ENCODE data around the gene PTH2. TPM values are rescaled to one million over a fixed set of nuclear protein-coding genes. Genes with fewer than 3 reads are reported as not detected.

The PTH2 gene
- total and polyA plus RNA-seq, 2 of the 8 experiments (the other 6 are each of a cell fraction or from before 2014, with no cell fraction given): not detected

DNA sequence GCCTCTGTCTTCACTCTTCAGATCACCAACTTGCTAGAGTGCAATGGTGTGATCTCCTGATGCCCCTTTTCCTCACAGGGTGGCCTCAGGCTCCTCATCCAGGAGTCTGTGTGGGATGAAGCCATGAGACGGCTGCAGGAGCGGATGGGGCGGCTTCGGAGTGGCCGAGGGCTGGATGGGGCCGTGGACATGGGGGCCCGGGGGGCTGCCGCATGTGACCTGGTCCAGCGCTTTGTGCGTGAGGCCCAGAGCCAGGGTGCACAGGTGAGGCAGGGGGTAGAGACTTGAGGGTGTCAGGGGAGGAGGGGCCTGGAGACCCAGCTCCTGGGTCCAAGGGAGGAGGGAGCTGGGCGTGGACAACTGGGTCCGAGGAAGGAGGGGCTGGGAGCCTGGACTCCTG, 39.3 kb upstream of the PTH2 start:
- Histone ChIP-seq H3K56ac (replicated peaks; ENCODE audit: insufficient read length, low read depth, low read length) (no peak overlapping the region), H3K23me2 (ENCODE audit: low read depth, low read length) (no peaks in the 10 kb centered on the region), H3K14ac (ENCODE audit: insufficient read length) (no peak overlapping the region), H3K9ac (replicated peaks in 1 of 4; ENCODE audit: extremely low read depth in 1 of 4, low read depth in 3 of 4, low read length in 3 of 4) (no peak overlapping the region), H4K91ac (replicated peaks; ENCODE audit: insufficient read length, low read length) (no peak overlapping the region), H3K4me3 (ENCODE audit: extremely low read depth in 1 of 4, insufficient read depth in 2 of 4, low read depth in 3 of 4, low read length in 4 of 4) (no peak overlapping the region), H3K23ac (ENCODE audit: insufficient read length) (no peak overlapping the region), H2BK12ac (ENCODE audit: low read depth, low read length) (no peak overlapping the region), H3K79me1 (ENCODE audit: low read depth, low read length) (no peaks in the 10 kb centered on the region; the same call in 1 of the 2 replicates), H3K27ac (ENCODE audit: low read depth, low read length) (no peak overlapping the region), H2BK5ac (ENCODE audit: low read depth, low read length) (no peak overlapping the region), H3K4ac (replicated peaks; ENCODE audit: insufficient read length, low read depth, low read length) (no peak overlapping the region), H4K20me1 (replicated peaks in 1 of 2; ENCODE audit: control insufficient read depth in 1 of 2, insufficient read depth in 2 of 2, low read length in 2 of 2) (no peaks in the 10 kb centered on the region), H2BK120ac (replicated peaks; ENCODE audit: low read depth, low read length) (no peak overlapping the region), H3K79me2 (ENCODE audit: control insufficient read depth in 1 of 2, insufficient read depth in 2 of 2, low read length in 2 of 2) (no peaks in the 10 kb centered on the region), H2BK15ac (ENCODE audit: low read length) (no peak overlapping the region), H4K5ac (ENCODE audit: insufficient read length, low read depth, low read length) (no peak overlapping the region), H3K9me3 (ENCODE audit: insufficient read depth in 2 of 2, low read depth in 1 of 2, low read length in 1 of 2) (no peaks in the 10 kb centered on the region), H3K36me3 (ENCODE audit: control insufficient read depth in 2 of 4, insufficient read depth in 4 of 4, low read length in 3 of 4) (peaks cover 0 to 17% (median 6%) of the 10 kb centered on the region in 4 experiments; a peak in 4 of 8 replicates), H2AFZ (ENCODE audit: low read length) (no peak overlapping the region), H3K4me1 (replicated peaks in 1 of 4; ENCODE audit: control insufficient read depth in 3 of 4, insufficient read depth in 4 of 4, low read length in 3 of 4) (no peaks in the 10 kb centered on the region), H2AK5ac (ENCODE audit: low read depth, low read length) (no peak overlapping the region), H3K18ac (ENCODE audit: extremely low read depth, low read length) (no peak overlapping the region), H4K8ac (ENCODE audit: extremely low read depth, insufficient read depth, low read length) (no peak overlapping the region), H3K4me2 (ENCODE audit: insufficient read depth in 1 of 2, low read depth in 2 of 2, low read length in 2 of 2) (no peak overlapping the region), H2BK20ac (ENCODE audit: low read length) (no peak overlapping the region), H3K27me3 (replicated peaks in 1 of 4; ENCODE audit: control insufficient read depth in 3 of 4, extremely low read depth in 1 of 4, insufficient read depth in 3 of 4, low read length in 3 of 4) (no peaks in the 10 kb centered on the region)
- ChIA-PET CTCF (ENCODE audit: partially characterized antibody) (interaction anchor here (4.8 kb wide), 1 partner anchor 10 kb away, joined by 28 read pairs; the partner anchor contains the start of gene FLT3LG), POLR2A (ENCODE audit: partially characterized antibody) (no interaction called here)
- WGBS, 2 experiments (ENCODE audit: extremely low coverage in 1 of 2, insufficient coverage in 1 of 2, insufficient read length in 1 of 2, insufficient replicate concordance in 2 of 2, low coverage in 1 of 2, low lambda C conversion rate in 2 of 2, missing lambda C conversion rate in 1 of 2): 93% methylated on average over 10 of the region's 12 CpGs; no CpG with 5 or more reads in 1 of the 2 experiments
- DNase-seq (ENCODE audit: low read depth in 1 of 2, low spot score in 2 of 2) (no peak), FAIRE-seq (no peak)
- TF ChIP-seq GTF2F1 (IDR thresholded peaks at IDR 0.05; ENCODE audit: borderline replicate concordance, low read depth, low read length) (no peak), RXRA (IDR thresholded peaks at IDR 0.05; ENCODE audit: insufficient read depth, low read depth, low read length) (no peak), BCL11A (IDR thresholded peaks at IDR 0.05; ENCODE audit: low read depth in 2 of 2, low read length in 2 of 2) (no peak), RBBP5 (IDR thresholded peaks at IDR 0.05; ENCODE audit: borderline replicate concordance, low read depth, low read length) (no peak), SIRT6 (IDR thresholded peaks at IDR 0.05; ENCODE audit: low read length) (no peak), CEBPB (IDR thresholded peaks at IDR 0.05; ENCODE audit: low read depth, low read length) (no peak), ASH2L (IDR thresholded peaks at IDR 0.05; ENCODE audit: low read length) (no peak), KDM1A (IDR thresholded peaks at IDR 0.05; ENCODE audit: borderline replicate concordance, low read length) (no peak), TCF12 (IDR thresholded peaks at IDR 0.05; ENCODE audit: low read depth, low read length) (no peak), POLR2AphosphoS5 (IDR thresholded peaks at IDR 0.05; ENCODE audit: low read depth, low read length) (no peak), SUZ12 (IDR thresholded peaks at IDR 0.05; ENCODE audit: low read length) (no peak), CTBP2 (IDR thresholded peaks at IDR 0.05; ENCODE audit: borderline replicate concordance, insufficient read depth, insufficient read length, low read length) (no peak), KDM5A (IDR thresholded peaks at IDR 0.05; ENCODE audit: low read length) (no peak), TAF1 (IDR thresholded peaks at IDR 0.05; ENCODE audit: low read depth, low read length) (no peak), CHD2 (IDR thresholded peaks at IDR 0.05; ENCODE audit: low read length) (no peak), MAFK (IDR thresholded peaks at IDR 0.05; ENCODE audit: low read depth, low read length) (no peak), SIX5 (IDR thresholded peaks at IDR 0.05; ENCODE audit: low read depth, low read length) (no peak)
